Measurements from ENCODE around the gene CTSE. TPM values are rescaled to one million over a fixed set of nuclear protein-coding genes. Genes with fewer than 3 reads are reported as not detected.
A peak's percentile ranks its signal among the peaks of the same experiment; 100 is the strongest.
"Not testable (repeated sequence)": the region's sequence is repeated elsewhere in the genome, so short reads cannot be mapped to it uniquely, and the experiment has no call there.

Gene CTSE
- total RNA-seq, 1 donor from 2014 or later = 42.0 TPM

- peaks cover 5% of the 10 kb centered on the region for H3K9me3 Mint-ChIP-seq
- H3K4me1 Mint-ChIP-seq (ENCODE audit: unreplicated experiment) = peaks cover 26% of the 10 kb centered on the region
- peak; percentile 54 for DNase-seq (ENCODE audit: extremely low spot score, unreplicated experiment)
- peaks cover 3% of the 10 kb centered on the region for H3K27me3 Mint-ChIP-seq
- H3K36me3 Mint-ChIP-seq = no peaks in the 10 kb centered on the region
- TF ChIP-seq CTCF (conservative IDR thresholded peaks at IDR 0.05) = no peak
- H3K27ac Mint-ChIP-seq = no peak within 1 kb of the TSS
- no peak within 1 kb of the TSS for H3K4me3 Mint-ChIP-seq
These were observed 20.6 kb downstream of the CTSE start, which contains the start of gene RAB7B for GRCh38 chr1:206002871-206003801. Gene RAB7B (minus strand): TSS chr1:206003395. CDS start chr1:205994135, 9,260 bp downstream.

- Mint-ChIP-seq H3K4me1 (ENCODE audit: unreplicated experiment) (peaks cover 26% of the 10 kb centered on the region), H3K27me3 (peaks cover 4% of the 10 kb centered on the region), H3K4me3 (no peak overlapping the region), H3K9me3 (peaks cover 5% of the 10 kb centered on the region), H3K36me3 (no peaks in the 10 kb centered on the region), H3K27ac (no peak overlapping the region)
- DNase-seq (ENCODE audit: extremely low spot score, unreplicated experiment) = peak; percentile 34
- TF ChIP-seq CTCF (conservative IDR thresholded peaks at IDR 0.05) = no peak
These were observed 21.5 kb downstream of the CTSE start for GRCh38 chr1:206002160-206002559.

DNA sequence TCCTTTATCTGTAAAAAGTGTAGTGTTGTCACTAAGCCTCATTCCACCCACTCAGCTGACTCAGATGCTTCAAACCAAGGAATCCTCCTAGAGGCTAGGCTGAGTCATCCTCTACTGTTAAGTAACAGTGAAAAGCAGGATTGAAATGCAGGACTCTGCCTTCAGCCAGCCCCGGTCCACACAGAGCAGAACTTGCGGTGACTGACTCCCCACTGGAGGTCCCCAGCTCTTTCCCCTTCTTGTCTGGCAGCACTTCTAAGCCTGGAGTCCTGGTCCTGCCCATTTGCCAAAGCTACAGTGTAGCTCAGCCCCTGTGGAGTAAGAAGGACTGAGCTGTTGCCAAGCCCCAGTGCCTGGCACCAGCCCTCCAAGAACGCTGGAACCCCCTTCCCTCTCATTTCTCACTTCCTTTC lies 22.2 kb downstream of the CTSE start:
- no peak for DNase-seq (ENCODE audit: extremely low spot score, unreplicated experiment)
- Mint-ChIP-seq H3K9me3 (peaks cover 5% of the 10 kb centered on the region), H3K27me3 (peaks cover 7% of the 10 kb centered on the region), H3K4me1 (ENCODE audit: unreplicated experiment) (peaks cover 26% of the 10 kb centered on the region), H3K27ac (no peak overlapping the region), H3K36me3 (no peaks in the 10 kb centered on the region), H3K4me3 (no peak overlapping the region)
- TF ChIP-seq CTCF (conservative IDR thresholded peaks at IDR 0.05) = no peak

DNA sequence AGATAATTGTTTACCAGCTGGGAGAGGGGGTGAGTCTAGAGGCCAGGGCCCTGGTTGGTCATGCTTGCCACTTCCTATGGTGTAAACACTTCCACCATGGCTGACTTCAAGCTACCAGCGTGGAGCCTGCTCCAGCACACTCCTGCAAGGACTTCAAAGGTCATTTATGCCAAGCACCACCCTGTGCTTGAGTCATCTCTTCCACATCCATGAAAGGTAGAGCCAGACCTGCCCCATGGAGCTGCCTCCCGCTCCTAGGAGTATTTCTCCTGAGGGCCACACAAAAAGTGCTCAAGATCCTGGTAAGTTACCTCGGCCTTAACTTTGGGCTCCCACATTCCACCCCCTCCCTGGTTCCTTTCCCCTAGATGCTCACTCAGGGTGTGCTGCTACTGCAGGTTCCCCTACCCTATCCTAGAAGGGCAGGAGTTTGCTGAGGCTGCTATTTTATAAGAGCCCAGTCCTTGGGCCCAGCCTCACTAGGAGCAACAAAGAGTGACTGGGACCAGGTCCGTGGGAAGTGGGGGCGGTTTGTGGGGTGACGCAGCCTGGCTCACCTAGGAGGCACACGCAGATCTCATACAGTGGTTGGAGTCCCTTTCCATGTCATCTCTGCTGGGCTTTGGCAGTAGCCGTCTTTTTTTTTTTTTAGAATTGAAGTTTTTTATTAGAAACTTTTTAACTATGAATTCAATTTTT lies 22.9 kb downstream of the CTSE start:
- DNase-seq (ENCODE audit: extremely low spot score, unreplicated experiment) = no peak
- H3K4me3 Mint-ChIP-seq = no peak overlapping the region
- H3K27me3 Mint-ChIP-seq = peaks cover 7% of the 10 kb centered on the region
- H3K4me1 Mint-ChIP-seq (ENCODE audit: unreplicated experiment) = peaks cover 26% of the 10 kb centered on the region
- H3K27ac Mint-ChIP-seq = no peak overlapping the region
- TF ChIP-seq CTCF (conservative IDR thresholded peaks at IDR 0.05) = no peak
- peaks cover 5% of the 10 kb centered on the region for H3K9me3 Mint-ChIP-seq
- no peaks in the 10 kb centered on the region for H3K36me3 Mint-ChIP-seq

- H3K27ac Mint-ChIP-seq = no peak overlapping the region
- H3K36me3 Mint-ChIP-seq = no peaks in the 10 kb centered on the region
- H3K4me3 Mint-ChIP-seq = no peak overlapping the region
- peaks cover 5% of the 10 kb centered on the region for H3K9me3 Mint-ChIP-seq
- no peak for DNase-seq (ENCODE audit: extremely low spot score, unreplicated experiment)
- H3K4me1 Mint-ChIP-seq (ENCODE audit: unreplicated experiment) = peaks cover 14% of the 10 kb centered on the region
- peaks cover 4% of the 10 kb centered on the region for H3K27me3 Mint-ChIP-seq
- no peak for TF ChIP-seq CTCF (conservative IDR thresholded peaks at IDR 0.05)
These were observed 25.0 kb downstream of the CTSE start for GRCh38 chr1:205998457-205999241.

DNA sequence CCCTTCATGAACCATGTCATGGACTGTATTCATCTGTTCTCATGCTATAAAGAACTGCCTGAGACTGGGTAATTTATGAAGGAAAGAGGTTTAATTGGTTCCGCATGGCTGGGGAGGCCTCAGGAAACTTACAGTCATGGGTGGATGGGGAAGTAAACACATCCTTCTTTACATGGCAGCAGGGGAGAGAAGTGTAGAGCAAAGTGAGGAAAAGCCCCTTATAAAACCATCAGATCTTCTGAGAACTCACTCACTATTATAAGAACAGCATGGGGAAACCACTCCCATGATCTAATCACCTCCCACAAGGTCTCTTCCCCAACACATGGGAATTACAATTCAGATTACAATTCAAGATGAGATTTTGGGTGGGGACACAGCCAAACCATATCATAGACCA lies 27.1 kb downstream of the CTSE start:
- H3K4me3 Mint-ChIP-seq; H3K27ac Mint-ChIP-seq; DNase-seq (ENCODE audit: extremely low spot score, unreplicated experiment); H3K36me3 Mint-ChIP-seq; H3K27me3 Mint-ChIP-seq; H3K9me3 Mint-ChIP-seq: not testable (repeated sequence)
- H3K4me1 Mint-ChIP-seq (ENCODE audit: unreplicated experiment) = peaks cover 14% of the 10 kb centered on the region
